ENCODE results near the gene NXPH4. TPM values are rescaled to one million over a fixed set of nuclear protein-coding genes. Genes with fewer than 3 reads are reported as not detected.
A peak's percentile ranks its signal among the peaks of the same experiment; 100 is the strongest.

The NXPH4 gene
- total and polyA plus RNA-seq, 2 donors (not counting 1 experiment from before 2014, with no cell fraction given): 3.5 to 8.6 TPM

- no peak overlapping the region for H3K4me2 ChIP-seq (replicated peaks; ENCODE audit: low read depth, low read length, poor library complexity, severe bottlenecking)
Measured at GRCh38 chr12:57211791-57212700, 4.5 kb upstream of the NXPH4 start.

More at GRCh38 chr12:57211791-57212700, 4.5 kb upstream of the NXPH4 start:
- no peak overlapping the region for H3K9ac ChIP-seq (ENCODE audit: low read length)
- H3K4me1 ChIP-seq (ENCODE audit: control insufficient read depth in 2 of 2, insufficient read depth in 2 of 2, low read length in 2 of 2): peaks cover 31 to 37% of the 10 kb centered on the region in 2 donors
- H3K27ac ChIP-seq (ENCODE audit: low read length in 2 of 2): no peak overlapping the region
- no peak for TF ChIP-seq EZH2 (IDR thresholded peaks at IDR 0.05; ENCODE audit: borderline replicate concordance, insufficient read depth, low read depth, low read length, poor library complexity, severe bottlenecking)
- TF ChIP-seq CTCF (IDR thresholded peaks at IDR 0.05): no peak
- intact Hi-C loops (cut with micrococcal nuclease): no loop called here
- ChIA-PET CTCF (interaction anchor here (8.8 kb wide), 1 partner anchor 25 kb away, joined by 838 read pairs; the partner anchor contains the start of genes SHMT2 and STAC3), POLR2A (interaction anchor here (5.6 kb wide), 1 partner anchor 28 kb away, joined by 110 read pairs; a partner anchor contains a TSS)
- no peak overlapping the region for H3K27ac Mint-ChIP-seq
- H4K20me1 ChIP-seq (ENCODE audit: control insufficient read depth, insufficient read depth, low read length, poor library complexity, severe bottlenecking): no peaks in the 10 kb centered on the region
- peaks cover 32% of the 10 kb centered on the region for H3K4me1 Mint-ChIP-seq
- no peaks in the 10 kb centered on the region for H3K36me3 ChIP-seq (replicated peaks in 1 of 2; ENCODE audit: control extremely low read depth in 1 of 2, control insufficient read depth in 1 of 2, extremely low read depth in 1 of 2, insufficient read depth in 2 of 2, low read length in 1 of 2)
- peaks cover 0 to 40% (median 11%) of the 10 kb centered on the region in 4 experiments for H3K27me3 ChIP-seq (replicated peaks in 1 of 4; ENCODE audit: control extremely low read depth in 1 of 4, control insufficient read depth in 3 of 4, insufficient read depth in 4 of 4, low read length in 3 of 4)
- no peaks in the 10 kb centered on the region for H3K79me2 ChIP-seq (ENCODE audit: control insufficient read depth, insufficient read depth, low read length)
- no peaks in the 10 kb centered on the region for H3K9me3 Mint-ChIP-seq (ENCODE audit: insufficient read depth)
- no peak overlapping the region for H3K4me3 ChIP-seq (ENCODE audit: control extremely low read depth in 1 of 5, extremely low read depth in 1 of 5, insufficient read depth in 1 of 5, low read depth in 2 of 5, low read length in 4 of 5)
- no peak for ATAC-seq (ENCODE audit: low read depth)
- H3K4me3 Mint-ChIP-seq: no peak overlapping the region
- peaks cover 0 to 2% (median 0%) of the 10 kb centered on the region in 3 donors for H3K9me3 ChIP-seq (ENCODE audit: control extremely low read depth in 1 of 3, control insufficient read depth in 2 of 3, insufficient read depth in 1 of 3, low read length in 2 of 3)
- H3K27me3 Mint-ChIP-seq: peaks cover 14% of the 10 kb centered on the region
- WGBS (ENCODE audit: insufficient coverage): 93% methylated on average over 17 of the region's 27 CpGs
- H2AFZ ChIP-seq (ENCODE audit: insufficient read depth, low read depth, low read length, poor library complexity, severe bottlenecking): no peak overlapping the region
- DNase-seq: peak; percentile 22

Measured in B cell (primary cell).